Amygdala (tissue), 56 donors: Measurements from ENCODE around the gene CNTNAP4.

Experiments used
- DNase-seq, 56 donors: peaks; one replicate each; lab custom pipeline; 2025; lab: John Stamatoyannopoulos, UW

The CNTNAP4 gene

DNA sequence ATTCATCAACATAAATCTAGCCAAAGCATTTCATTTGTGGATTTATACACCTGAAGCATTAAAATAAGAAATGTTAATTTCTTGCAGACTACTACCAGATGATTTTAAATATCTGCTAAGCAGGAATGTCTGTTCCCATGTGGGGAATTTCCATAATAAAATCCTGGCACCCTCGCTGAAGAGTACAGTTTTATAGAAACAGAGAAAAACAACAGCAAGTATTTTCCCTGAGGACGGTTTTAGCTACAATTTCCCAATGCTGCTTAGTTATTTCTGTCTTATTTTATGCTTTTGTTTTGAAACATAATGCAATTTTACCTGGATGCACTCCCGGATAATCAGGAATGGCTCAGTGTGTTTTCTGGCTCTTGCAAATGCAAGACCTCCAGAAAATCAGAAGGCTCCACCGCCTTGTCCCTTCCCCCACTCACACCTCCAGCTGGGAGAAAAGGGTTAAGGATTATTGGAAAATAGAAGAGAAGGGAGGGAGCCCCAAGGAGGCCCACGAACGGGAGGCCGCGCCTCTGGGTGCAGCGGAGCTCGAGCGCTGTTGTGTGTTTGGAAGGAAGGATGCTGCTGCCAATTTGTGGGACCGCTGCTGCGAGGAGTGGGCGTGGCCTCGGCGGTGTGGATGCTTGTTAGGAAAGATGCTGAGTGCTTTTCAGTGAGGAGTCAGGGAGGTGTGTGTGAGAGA, at the start of gene CNTNAP4:
CNTNAP4 (plus strand) TSS at position 657 of the 694 bp plus-strand sequence. CDS start 262 bp downstream, outside the sequence.
- DNase-seq: peak in 53 of 56 donors; percentile 10 to 85 (median 58)

DNA sequence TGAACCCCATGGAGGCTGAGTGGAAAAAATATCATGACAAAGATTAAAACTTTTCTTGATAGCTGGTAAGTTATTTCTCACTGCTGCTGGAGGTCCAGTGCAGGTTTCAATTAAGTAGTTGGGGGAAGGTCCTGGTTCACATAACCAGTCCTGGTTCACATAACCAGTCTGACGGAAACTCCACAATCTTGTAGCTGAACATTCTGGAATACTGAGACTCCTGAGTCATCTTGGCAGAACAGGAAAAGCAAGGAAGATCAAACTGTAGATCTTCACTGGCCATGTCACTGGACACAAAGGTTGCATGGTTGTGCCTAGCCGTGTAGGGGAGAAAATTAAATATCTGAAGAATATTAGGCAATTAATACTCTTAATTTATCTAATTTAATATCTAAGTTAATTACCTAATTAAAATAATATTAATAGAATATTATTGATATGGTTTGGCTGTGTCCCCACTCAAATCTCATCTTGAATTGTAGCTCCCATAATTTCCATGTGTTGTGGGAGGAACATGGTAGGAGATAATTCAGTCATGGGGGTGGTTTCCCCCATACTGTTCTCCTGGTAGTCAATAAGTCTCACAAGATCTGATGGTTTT, 48.6 kb upstream of the CNTNAP4 start:
- DNase-seq: no peak

DNA sequence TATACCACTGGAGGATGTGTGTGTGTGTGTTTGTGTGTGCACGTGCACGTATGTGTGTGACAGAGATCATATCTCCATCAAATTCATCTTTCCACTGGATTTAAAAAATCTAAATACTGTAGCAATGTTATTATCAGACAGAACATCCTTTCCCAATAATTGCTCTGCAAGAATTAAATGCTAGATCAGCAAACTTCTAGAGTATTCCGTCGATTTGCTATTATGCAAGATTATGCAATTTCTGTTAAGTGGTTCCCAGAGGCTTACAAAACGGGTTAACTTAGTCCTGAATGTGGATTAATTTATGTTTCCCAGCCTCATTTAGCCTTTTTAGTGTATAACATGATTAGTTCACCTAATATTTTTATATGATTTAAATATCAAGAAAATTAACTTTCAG, 44.5 kb upstream of the CNTNAP4 start:
- DNase-seq: no peak

DNA sequence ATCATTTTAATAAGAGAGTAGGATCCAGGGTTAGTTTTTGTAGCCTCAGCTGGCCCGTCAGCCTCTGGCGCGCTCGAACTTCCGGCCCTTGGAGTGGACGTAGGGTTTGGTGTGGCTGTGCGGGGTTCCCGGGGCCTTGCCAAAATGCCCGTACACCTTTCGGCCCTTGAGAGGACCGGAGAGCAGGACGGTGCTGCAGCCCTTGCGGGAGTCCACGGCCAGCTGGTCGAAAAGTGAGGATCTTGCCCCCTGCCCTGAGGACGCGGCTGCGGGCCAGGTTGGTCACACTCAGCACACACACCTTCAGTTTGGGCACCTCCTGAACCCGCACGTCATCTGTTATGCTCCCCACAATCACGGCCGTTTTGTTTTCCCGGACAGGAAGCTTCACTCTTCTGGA, 42.2 kb upstream of the CNTNAP4 start:
- no peak for DNase-seq

DNA sequence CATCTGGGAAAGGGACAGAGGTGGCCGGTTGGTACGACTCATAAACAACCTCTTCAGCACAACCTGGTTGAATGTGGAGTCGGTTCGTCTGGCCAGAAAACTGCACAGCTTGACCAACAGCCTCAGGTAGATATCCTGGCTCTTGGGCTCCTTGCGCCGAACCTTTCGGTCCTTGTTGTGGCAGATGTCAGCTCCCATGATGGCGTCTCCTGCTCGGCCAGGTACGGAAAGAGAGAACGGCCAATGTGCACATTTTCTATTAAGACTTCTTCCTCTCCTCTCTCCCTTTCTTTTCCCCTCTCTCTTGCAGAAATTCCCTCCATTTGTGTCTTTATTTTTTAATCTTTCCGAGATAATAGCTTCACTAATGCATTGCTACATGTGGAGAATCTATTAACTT, 41.8 kb upstream of the CNTNAP4 start:
- no peak for DNase-seq

DNA sequence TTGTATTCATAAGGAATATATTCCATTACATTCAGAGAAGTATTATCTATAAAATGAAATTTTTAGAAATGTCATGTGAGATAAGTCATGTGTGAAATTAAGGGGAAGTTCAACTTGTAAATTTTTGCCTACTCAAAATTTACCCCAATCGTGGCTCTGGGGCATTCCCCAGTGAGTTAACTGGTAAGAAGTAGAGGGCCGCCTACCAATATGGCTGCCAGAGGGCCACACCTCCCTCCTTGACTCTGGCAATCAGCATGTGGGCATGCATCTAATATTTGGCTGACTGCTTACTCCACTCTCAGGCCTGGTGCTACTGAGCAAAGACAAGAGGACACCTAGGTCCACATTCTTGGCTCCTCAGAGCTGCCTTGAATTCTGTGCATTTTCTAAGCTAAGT, 39.7 kb upstream of the CNTNAP4 start:
- DNase-seq: no peak

DNA sequence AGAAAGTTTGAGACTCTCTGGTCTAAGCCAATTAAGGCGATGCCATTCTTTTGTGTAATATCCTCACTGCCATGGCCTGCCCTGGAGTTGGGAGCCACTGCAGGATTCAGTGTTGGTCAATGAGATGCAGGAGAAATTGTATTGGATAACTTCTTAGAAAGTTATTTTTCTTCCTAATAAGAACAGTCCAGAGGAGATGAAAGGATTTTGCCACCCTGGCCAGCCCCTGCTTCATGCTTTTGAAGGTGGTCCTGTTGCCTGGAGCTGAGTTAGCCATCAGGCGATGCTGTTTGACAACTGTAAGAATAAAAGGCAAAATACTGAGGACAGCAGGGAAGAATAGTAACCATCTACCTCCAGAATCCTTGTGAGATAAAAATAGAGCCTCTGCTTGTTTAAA, 35.4 kb upstream of the CNTNAP4 start:
- peak in 2 of 56 donors; percentile 1 to 12 for DNase-seq

DNA sequence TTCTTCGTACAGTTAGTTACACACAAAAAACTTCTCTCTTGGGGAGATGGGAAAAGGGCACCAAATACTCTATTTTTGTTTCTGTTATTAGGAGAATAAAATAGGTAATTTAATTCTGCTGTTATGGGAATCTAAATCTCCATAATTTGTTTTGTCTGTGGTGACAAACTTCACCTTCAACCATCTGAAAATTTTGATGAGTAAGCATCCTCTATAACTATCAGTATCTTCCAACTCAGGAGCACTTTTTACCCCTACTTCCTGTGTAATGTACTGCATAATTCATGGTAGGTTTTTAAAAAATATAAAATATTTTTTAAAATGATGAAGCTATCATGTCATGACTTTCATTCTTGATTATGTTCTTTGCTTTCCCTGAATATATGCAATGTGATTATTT, 33.6 kb upstream of the CNTNAP4 start:
- DNase-seq: no peak

DNA sequence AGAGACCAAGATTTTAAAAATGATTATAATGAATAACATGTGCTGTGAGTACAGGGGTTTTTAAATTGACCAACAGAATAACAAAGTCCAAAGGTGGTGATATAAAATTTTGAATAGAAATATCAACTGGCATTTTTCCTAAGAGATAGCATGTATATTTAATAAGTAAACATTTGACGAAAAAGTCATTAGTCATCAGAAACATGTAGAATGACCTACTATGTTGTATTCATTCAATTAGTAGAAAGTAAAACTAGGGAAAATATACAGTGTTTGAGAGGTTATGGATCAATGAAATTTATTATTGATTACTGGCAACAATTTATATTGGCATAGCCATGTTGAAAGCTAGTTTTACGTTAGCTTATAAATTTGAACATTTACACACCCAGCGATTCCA, 30.6 kb upstream of the CNTNAP4 start:
- no peak for DNase-seq

DNA sequence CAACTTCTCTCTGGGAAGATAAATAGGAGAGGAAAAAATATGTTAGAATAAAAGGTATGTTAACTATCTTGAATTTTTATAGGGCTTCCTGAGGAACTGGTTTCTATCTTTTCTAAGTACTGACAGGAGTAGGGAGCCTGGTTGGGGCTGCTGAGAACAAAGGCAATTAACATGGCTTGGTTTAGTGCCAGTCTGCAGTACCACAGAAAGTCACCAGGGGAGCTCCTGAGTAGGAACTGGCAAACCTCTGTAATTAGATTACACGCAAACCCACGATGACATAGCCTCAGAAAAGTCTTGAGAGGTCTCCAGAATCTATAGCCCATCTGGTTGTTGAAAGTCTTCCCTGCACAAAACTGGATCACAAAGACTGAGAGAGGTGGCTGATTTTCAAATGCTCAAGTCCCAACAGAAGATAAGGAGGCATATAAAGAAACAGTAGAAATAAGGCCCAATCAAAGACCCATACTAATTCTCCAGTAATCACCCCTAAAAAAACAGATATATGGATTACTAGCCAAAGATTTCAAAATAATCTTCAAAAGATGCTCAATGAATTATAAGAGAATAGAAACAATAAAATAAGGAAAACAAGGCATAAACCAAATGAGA, 11.7 kb upstream of the CNTNAP4 start:
- peak in 1 of 56 donors; percentile 36 for DNase-seq

DNA sequence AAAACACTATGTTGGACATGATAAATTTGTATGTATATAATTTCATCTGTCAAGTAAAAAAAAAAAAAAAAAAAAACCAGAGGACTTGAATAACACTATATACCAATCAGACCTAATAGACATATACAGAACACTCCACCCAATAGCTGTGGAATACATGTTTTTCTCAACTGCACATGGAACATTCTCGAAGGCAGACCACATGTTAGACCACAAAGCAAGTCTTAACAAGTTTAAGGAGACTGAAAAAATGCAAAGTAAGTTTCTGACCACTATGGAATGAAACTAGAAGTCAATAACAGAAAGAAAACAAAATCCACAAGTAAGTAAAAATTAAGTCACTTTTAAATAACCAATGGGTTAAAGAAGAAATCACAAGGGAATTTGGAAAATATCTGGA, 8.4 kb upstream of the CNTNAP4 start:
- no peak for DNase-seq

DNA sequence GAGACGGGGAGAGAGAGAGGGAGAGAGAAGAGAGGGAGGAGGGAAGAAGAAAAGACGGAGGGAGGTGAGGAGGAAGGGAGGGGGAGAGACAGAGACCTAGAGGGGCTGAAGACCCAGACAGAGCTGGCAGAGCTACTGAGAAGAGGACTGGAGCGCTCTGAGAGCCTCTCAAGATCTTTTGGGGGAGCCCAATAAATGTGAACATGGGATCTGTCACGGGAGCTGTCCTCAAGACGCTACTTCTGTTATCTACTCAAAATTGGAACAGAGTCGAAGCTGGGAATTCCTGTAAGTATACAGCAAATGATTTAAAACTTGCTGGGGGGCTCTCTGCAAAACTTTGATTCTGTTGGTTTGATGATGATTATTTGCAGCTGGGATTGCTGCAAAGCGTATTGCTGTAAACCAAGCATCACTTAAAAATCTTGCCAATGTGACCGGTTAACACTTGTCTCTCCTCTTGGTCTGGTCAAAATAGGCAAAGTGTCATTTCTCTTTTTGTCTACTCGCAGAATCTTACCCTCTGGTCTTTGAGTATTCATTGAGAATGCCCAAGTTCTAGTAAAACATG, 344 bp downstream of the CNTNAP4 start:
- DNase-seq: peak in 4 of 56 donors; percentile 36 to 47 (median 36)

DNA sequence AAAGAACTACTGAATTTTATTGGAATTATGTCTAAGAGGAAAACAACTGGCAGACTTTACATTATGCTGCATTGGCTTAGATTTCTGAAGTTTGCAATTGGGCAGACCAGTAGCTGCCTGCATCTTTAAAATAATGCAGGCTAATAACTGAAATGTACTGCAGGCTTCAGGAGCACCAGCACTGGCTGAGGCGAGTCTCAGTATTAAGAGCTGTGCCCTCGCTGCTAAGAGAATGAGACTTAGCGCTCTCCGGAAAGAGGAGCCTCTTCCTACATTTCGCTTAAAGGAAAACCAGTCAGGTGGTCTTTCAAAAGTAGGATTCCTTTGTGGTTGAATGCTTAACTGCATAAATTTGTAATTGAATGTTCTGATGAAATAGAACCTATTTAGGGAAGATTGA, 885 bp downstream of the CNTNAP4 start:
- DNase-seq: peak in 6 of 56 donors; percentile 2 to 14 (median 11)

DNA sequence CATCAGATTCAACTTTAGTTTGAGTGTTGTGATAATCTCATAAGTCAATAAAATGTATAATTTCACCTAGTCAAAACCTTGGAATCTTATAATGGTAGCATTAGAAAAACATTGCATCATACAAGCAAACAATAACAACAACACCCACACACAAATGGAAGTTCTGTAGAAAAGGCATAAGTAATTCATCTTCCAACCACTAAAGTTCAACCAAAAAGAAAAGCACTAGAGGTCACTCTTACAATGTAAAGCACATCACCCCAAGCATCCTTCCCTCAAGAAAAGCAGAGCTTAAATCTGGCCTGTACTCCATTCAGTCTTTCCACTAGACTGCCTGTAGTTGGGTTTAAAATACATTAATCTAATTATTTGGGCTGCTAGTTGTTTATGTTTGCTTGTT, 1.8 kb downstream of the CNTNAP4 start:
- DNase-seq: peak in 1 of 56 donors; percentile 51

DNA sequence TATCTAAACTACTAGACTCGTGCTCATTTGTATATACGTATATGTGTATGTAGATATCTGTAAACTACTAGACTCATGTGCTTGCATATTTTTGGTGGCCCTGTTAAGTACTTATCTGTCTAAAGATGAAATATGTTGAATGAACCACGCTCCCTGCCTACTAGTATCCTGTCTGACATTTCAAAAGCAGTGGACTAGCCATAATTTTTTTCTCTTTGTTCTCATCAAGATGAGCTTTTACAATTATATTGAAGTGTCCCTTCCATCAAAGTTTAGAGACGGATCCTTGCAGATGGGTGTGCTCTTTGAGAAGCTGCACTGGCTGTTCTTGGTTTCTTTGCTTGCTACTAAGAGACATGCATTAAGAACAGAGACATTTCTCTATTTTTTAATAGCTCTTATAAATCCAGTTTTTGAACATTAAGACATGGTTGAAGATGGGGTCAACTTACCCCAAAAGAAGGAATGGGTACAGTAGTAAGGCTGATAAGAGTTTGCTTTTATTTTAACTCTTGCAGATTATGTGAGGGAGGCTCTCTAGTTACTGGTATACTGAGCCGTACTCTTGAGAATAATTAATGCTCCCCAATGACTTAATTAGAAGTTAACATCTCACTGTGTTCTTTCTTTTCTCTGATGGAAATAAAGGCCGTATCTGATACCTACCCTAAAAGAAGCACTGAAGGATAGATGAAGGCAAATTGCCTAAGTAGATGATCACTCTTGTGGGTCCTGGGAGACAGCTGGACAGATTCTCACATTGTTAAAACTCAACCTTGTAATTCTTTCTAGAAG, 3.4 kb downstream of the CNTNAP4 start:
- DNase-seq: no peak

DNA sequence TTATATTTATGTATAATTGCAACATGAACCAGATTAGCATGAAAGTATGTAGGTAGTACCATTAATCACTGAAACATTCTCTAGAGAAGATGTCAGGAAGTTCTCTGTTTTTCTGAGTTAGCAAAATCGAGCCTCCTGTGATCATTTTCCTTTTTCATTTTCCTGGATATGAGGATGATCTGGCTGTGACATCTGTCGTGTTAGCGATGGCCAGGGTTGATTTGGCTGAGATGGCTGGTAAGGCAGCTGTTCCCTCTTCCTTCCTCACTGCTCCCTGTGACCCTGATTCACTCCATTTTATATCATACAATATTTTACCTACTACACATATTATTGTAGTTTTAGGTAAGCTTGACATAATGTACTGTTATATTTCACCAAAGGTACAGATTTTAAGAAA, 10.3 kb downstream of the CNTNAP4 start:
- DNase-seq: no peak

DNA sequence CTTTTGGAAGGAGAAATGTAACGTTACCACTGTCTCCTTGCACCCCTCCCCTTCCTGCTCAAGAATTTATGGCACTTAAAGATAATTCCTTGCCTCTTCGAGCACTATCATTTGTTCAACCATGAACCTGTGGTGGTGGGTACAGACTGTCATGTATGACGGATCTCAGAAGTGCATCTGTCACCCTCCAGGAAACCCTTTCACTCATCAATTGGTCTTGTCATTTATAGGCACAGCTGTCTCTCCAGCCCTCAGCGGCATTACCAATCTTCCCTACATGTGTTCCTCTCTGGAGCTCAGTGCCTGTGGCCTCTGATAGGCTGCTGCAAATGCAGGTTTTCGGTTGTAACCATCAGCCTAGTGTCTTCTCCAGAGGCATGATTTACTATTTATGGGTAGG, 15.0 kb downstream of the CNTNAP4 start:
- DNase-seq: no peak

DNA sequence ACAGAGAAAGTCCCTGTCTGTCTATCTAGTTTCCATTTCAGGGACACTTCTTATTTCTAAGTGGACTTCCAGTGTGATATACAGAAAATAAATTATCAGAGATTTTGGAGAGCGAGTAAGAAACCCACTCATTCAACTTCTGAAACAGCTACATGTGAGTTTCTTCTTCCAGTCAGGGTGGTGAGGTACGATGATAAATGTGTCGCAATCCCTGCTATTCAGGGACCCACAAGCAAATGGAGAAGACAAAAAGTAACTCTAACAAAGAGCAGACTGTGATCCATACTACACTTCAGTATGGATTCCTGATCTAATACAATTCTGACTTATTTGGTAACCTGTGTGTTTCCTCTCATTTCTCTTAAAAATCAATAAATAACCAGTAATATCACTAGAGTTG, 16.8 kb downstream of the CNTNAP4 start:
- DNase-seq: no peak

DNA sequence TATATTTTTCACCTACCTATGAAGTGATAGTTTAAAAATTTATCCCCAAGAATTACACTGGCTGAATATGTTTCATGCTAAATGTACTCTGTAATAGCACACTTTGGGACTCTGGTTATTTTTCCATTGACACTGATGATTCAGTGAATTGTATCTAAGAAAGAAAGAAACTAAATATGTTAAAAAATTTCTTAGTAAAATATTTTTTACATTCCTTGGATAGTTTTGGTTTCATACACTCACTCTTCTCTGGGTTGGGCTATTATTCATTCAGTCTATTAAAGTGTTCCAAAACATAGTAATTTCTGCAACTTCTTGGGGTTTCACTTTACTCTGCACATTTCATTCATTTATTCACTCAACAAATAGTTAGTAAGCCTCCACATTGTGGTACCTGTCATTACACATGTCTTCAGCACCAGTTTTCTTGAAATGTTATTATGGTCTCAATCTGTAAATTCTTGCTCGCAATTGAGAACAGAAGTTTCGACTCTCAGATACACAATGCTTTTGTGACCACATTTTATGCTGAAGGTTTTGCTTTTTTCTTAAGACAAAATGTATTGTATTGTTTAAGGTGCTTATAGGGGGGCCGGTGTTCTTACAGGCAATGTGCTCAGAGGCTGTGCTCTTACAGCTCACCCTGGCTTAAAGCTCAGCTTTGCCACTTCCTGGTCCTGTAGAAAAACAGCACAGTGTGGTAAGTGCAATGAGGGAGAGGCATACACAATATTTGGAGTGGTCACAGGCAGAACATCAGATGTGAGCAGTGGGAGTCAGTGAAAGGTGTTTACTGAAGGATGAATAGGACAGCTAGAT, 17.4 kb downstream of the CNTNAP4 start:
- DNase-seq: no peak

DNA sequence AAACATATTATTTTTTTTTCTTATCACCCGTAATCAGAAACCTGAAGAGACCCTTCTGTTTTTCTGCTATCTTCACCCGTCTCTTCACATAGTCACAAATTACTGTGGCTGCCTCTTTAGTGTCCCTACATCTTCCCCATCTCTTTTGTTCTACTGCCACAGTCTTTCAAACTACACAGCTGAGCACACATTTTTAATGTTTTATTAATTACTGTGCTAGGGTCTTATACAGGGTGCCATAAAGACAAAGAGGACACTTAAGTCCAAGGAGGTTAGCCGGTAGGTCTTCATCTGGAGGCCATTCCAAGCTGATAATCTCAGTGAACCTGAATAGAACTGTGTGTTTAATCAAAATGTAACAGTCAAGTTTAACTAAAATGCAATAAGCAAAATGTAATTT, 20.7 kb downstream of the CNTNAP4 start:
- DNase-seq: no peak
